ENCODE measurements around the gene CDC42SE2.
"Not testable (repeated sequence)": the region's sequence is repeated elsewhere in the genome, so short reads cannot be mapped to it uniquely, and the experiment has no call there.

CDC42SE2 gene

DNA sequence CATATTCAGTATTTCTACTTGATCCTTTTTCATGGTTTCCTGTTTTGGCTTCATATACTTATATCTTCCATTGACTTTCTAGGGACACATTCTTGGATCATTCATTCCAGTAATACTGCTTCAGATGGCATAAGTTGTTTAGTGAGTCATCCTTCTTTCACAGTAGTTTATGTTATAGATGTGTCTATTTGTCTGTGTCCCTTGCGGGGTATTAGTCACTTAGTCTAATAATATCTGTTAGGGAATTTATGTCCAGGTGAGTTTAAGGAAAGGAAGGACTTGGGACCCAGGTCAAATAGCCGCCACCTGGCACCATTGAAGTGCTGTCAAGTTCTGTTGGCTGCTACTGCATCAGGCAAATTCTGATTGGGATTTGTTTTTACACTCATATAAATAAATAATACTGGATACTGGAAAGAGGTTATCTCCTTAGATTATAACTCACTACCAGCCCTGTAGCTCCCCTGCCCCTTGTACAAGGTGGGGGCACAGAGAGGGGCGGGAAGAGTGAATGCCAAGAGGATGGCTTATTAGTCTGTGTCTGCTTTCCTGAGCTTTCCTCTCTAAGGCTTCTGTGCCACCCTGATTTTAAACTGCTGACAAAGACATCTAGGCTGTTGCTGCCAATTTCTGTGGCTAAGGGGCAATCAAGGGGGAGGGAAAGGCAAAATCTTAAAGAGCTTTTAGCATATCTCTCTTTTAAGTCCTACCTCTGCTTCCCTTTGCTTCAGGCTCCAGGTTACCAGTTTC, 64.9 kb downstream of the CDC42SE2 start:
- DNase-seq, result no peak

DNA sequence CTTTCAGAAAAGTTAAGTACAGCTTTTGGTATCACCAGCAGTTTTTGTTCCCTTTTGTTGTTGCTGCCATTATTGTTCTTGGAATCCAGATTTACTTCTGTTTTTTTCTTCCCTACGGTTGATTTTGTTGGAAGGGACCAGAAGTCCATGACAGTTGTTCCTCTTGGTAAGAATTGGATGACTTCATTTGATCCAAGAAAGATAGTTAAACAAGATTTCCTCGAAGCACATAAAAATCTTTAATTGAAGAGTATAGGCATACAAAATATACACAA, 65.4 kb downstream of the CDC42SE2 start:
- no peak for DNase-seq

DNA sequence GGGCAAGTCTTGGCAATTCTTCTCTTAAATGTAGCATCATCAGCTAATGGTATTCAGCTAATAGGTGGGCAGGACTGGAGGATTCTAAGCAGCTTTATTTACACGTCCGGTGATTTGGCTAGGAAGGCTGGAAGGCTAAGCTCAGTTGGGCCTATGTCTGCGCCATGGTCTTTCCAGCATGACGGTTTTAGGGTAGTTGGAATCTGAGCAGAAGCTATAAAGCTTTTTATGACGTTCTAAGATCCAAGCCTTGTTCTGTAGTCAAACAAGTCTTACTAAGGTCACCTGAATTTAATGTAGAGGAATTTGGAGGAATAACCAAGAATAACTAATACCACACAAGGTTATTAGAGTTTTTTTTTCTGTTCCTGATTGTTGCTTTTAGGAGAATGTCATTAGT, 66.2 kb downstream of the CDC42SE2 start:
- no peak for DNase-seq

DNA sequence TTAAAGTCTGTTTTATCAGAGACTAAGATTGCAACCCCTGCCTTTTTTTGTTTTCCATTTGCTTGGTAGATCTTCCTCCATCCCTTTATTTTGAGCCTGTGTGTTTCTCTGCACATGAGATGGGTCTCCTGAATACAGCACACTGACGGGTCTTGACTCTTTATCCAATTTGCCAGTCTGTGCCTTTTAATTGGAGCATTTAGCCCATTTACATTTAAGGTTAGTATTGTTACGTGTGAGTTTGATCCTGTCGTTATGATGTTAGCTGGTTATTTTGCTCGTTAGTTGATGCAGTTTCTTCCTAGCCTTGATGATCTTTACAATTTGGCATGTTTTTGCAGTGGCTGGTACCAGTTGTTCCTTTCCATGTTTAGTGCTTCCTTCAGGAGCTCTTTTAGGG, 71.9 kb downstream of the CDC42SE2 start:
- DNase-seq, result not testable (repeated sequence)

DNA sequence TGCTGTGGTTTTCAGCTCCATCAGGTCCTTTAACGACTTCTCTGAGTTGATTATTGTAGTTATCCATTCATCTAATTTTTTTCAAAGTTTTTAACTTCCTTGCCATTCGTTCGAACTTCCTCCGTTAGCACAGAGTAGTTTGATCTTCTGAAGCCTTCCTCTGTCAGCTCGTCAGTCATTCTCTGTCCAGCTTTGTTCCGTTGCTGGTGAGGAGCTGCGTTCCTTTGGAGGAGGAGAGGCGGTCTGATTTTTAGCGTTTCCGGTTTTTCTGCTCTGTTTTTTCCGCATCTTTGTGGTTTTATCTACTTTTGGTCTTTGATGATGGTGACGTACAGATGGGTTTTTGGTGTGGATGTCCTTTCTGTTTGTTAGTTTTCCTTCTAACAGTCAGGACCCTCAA, 72.9 kb downstream of the CDC42SE2 start:
- not testable (repeated sequence) for DNase-seq

DNA sequence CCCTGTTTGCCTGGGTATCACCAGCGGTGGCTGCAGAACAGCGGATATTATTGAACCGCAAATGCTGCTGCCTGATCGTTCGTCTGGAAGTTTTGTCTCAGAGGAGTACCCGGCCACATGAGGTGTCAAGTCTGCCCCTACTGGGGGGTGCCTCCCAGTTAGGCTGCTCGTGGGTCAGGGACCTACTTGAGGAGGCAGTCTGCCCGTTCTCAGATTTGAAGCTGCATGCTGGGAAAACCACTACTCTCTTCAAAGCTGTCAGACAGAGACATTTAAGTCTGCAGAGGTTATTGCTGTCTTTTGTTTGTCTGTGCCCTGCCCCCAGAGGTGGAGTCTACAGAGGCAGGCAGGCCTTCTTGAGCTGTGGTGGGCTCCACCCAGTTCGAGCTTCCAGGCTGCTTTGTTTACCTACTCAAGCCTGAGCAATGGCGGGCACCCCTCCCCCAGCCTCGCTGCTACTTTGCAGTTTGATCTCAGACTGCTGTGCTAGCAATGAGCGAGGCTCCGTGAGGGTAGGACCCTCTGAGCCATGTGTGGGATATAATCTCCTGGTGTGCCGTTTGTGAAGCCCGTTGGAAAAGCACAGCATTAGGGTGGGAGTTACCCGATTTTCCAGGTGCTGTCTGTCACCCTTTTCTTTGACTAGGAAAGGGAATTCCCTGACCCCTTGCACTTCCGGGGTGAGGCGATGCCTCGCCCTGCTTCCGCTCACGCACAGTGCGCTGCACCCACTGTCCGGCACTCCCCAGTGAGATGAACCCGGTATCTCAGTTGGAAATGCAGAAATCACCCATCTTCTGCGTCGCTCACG, 73.6 kb downstream of the CDC42SE2 start:
- DNase-seq, result peak in 1 of 2 donors; percentile 26

DNA sequence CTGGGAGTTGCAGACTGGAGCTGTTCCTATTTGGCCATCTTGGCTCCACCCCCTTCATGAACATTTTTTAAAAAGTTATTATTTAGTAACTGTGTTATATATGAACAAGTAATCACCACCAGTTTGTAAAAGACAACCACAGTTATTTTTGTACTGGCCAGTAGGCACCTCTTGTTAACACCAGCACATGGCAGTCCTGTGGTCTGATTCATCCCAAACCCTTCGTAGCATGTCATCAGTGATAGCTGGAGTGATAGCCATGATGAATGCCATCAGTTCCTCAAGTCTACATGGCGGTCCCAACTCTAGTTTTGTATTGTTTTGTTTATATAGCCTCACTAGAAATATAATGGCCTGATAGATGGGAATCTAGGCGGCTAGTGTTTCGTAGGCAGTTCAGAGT, 74.2 kb downstream of the CDC42SE2 start:
- DNase-seq, result no peak

DNA sequence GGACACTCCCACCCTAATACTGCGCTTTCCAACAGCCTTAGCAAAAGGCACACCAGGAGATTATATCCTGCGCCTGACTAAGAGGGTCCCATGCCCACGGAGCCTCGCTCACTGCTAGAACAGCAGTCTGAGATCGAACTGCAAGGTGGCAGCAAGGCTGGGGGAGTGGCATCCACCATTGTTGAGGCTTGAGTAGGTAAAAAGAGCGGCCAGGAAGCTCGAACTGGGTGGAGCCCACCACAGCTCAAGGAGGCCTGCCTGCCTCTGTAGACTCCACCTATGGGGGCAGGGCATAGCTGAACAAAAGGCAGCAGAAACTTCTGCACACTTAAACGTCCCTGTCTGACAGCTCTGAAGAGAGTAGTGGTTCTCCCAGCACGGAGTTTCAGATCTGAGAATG, 80.4 kb downstream of the CDC42SE2 start:
- not testable (repeated sequence) for DNase-seq

DNA sequence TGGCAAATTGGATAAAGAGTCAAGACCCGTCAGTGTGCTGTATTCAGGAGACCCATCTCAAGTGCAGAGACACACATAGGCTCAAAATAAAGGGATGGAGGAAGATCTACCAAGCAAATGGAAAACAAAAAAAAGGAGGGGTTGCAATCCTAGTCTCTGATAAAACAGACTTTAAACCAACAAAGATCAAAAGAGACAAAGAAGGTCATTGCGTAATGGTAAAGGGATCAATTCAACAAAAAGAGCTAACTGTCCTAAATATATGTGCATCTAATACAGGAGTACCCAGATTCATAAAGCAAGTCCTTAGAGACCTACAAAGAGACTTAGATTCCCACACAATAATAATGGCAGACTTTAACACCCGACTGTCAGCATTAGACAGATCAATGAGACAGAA, 82.4 kb downstream of the CDC42SE2 start:
- DNase-seq, result not testable (repeated sequence)

DNA sequence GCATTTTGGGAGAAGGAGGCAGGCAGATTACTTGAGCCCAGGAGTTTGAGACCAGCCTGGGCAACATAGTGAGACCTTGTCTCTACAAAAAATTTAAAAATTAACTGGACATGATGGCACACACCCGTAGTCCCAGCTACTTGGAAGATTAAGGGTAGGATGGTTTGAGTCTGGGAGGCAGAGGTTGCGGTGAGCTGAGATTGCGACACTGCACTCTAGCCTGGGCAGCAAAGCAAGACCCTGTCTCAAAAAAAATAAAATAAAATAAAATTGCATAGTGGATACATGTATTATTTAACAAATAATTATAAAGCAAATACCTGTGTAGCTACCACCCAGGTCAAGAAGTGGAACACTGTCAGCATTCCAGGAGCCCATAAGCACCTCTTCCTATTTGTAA, 90.1 kb downstream of the CDC42SE2 start:
- no peak for DNase-seq

DNA sequence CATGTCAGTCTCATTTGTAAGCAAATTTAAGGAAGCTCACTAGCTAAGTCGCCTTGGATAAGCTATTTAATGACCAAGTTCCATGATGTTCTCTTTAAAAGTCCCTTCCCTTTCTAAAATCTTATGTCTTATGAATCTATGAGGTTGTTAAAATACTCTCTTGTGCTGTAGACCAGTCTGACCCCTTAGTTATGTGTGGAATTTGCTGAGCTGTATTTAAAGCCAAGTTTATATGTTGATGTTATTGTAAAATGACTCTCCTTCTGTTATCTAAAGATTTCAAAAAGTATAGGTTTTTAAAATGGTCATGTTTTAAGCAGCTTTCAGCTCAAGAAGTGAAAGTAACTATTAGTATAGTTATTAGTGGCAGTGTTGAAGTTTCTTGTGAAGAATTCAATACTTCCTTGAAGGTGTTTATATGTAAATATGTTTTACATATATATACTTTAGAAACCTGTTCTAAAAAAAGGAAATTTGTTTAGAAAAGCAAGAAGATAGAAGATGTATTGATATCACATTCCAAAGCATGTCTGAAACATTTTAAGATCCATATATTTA, 92.2 kb downstream of the CDC42SE2 start:
- no peak for DNase-seq

DNA sequence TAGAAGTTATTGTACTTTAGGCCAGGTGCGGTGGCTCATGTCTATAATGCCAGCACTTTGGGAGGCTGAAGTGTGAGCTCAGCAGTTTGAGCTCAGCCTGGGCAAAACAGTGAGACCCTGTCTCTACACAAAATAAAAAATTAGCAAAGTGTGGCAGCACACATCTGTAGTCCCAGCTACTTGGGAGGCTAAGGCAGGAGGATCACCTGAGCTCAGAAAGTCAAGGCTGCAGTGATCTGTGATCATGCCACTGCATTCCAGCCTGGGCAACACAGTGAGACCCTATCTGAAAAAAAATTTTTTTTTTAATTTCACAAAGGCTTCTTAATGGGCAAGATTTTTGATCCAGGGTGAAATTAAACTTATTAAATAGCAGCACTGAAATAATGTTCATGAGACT, 92.8 kb downstream of the CDC42SE2 start:
- DNase-seq, result no peak

DNA sequence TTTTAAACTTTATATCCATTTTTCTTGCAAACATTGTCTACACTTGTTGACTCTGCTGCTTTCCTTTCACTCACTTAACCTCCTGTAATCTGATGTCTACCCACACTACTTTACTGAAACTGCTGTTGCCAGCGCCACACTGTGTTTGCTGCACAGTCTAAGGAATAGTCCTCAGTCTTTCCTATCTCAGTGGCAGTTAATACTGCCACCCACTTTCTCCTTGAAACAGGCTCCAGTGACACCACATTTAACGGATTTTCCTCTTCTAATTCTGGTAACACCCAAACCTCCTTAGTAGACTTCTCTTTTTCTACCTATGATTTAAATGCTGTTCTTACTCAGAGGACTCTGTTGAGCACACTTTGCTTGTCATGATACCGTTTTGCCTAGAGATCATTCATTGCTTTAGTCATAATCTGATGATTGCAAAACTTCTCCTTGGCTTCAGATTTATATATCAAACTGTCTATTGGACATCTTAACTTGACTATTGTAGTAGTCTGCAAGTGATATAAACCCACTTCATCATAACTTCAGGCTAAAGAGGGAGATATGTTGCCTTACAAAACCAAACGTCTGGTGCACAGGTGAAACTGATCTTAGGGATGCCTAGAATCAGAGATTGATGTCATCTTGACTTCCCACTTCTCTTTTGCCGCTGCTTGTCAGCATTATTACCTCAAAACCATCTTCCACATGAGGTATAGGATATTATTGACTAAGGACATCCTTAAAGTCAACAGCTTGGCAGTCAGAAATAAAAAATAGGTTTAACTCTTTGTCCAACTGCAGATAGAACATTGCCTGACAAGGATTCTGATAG, 94.1 kb downstream of the CDC42SE2 start:
- peak in 1 of 2 donors; percentile 39 for DNase-seq

DNA sequence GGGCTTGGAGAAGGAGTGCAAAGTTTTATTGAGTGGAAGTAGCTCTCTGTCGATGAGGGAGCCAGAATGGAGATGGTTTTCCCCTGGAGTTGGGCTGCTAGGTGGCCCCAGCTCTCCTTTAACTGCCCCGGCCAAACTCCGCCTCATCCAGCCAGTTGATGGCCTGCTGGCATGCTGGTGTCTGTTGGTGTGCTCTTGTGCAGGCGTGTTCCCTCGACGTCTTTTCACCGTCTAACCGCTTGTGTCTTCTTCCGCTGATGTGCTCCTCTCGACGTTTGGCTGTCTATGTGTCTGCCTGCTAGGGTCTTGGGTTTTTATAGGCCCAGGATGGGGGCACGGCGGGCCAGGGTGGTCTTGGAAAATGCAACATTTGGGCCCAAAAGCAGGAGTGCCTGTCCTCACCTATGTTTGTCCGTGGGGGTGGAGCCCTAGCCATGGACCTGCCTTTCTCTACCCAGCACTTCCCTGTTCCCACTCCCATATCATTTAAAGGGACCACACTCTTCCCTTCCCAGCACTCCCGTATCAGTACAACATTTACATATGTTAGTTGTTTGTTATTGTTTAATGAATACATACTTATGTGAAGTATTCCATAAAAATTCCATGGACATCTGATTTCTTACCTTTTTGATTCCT, 97.9 kb downstream of the CDC42SE2 start:
- DNase-seq, result no peak

DNA sequence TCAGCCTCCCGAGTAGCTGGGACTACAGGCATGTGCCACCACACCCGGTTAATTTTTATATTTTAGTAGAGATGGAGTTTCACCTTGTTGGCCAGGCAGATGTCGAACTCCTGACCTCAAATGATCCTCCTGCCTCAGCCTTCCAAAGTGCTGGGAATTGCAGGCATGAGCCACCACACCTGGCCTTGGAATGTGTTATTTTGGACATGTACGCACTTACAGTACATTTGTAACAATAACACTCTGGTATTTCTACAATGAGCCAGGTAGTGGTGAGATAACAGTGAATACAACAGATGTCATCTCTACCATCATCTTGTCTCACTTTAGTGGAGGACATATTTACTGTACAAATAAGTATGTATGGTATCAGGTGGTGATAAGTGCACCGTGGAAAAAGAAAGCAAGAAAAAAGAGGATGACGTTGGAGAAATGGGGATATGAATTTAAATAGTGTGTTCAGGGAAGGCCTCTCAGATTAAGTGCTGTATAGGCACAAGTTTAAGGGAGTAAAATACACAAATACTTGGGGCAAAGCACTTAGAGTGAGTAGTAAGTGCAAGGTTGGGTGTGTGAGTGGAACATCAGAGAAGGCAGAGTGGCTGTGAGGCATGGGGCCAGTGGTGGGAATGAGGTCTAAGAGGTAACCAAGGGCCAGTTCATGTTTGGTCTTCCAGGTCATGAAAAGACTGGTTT, 100.1 kb downstream of the CDC42SE2 start:
- DNase-seq, result no peak

DNA sequence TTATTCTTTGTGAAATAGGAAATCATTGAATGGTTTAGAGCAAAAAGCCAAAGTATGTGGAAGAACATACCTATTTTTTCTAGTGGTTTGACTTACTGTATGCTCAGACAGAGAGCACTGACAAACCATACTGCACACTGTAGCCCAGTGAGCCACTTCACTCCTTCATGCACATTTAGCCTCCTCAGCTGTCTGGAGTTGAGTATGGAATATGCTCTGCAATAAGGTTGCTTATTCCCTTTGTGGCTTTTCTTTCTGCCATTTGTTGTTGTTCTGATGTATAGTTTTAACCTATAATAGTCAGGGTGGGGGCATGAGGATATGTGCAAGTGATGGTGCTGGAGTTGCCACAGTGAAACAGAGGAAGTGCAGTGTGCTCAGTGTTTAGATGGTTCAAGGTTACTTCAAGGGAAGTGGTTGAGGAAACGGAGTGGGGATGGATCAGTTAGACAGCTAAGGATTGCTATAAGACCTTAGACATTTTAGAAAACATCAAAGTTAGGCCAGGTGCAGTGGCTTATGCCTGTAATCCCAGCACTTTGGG, 100.7 kb downstream of the CDC42SE2 start:
- DNase-seq, result no peak

DNA sequence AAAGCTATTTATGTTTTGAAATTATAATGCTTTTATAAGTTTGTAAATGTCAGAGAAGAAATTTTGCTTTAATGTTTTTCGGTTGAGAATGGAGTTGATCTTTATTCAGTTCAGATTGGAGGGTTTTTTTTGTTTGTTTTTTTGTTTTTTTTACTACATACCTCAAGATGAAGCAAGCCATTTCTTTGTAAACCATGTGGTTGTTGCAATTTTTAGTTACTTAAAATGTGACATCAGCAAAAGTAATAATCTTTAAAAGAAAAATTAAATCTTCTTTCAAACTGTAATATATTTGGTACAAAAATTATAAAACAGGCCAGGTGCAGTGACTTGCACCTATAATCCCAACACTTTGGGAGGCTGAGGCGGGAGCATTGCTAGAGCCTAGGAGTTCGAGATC, 102.6 kb downstream of the CDC42SE2 start:
- no peak for DNase-seq

DNA sequence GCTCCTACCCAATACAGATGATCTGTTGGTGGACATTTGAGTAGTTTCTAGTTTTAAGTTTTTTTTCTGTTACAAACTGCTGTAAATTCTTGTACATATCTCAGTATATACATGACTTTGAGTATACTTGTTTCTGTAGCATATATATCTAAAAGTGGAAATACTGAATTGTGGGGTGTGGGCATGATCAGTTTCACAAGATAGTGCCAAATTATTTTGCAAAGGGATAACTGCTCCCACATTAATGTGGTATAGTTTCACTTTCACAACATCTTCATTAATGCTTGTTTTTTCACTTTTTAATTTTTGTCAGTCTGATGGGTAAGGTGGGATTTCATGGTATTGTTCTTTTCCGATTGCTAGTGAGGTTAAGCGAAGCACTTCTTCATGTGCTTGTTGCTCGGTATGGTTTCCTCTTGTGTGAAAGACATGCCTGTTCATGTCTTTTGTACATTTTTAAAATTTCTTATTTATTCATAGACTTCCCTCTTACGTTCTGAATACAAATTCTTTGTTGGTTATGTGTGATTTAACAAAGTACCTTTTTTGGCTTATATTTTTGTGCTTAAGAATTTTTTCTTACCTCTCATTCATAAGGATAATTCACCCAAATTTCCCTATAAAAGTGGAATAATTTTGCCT, 103.5 kb downstream of the CDC42SE2 start:
- DNase-seq, result no peak

DNA sequence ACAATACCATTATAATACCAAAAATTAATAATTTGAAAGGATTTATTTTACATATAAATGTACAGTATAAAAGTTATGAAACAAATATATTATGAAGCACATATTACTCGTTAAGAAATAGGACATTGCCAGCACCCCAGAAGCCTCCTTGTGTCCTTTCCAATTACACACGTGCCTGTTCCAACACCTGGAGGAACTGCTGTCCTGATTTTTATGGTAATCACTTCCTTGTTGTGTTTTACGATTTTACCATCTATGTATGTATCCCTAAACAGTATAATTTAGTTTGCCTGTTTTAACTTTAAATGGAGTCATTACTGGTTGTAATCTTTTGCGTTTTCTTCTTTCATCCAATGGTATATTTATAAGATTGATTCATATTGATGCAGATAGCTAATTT, 105.0 kb downstream of the CDC42SE2 start:
- no peak for DNase-seq

DNA sequence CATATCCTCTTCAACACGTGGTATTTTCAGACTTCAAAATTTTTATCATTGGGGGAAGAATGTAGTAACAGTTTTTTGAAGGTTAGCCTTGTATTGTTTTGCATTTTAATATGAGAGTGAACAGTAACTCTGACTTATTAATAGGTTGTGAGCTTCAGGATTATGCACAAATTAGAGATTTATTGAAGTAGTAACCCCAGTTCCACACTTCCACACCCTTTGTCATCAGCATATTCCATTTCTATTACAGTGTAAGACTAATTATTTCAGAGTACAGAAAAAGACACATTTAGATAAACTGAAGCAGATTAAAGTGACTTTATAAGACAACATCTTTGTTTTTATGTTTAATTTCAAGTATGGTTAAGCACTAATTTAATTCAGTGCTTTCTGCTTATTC, 105.7 kb downstream of the CDC42SE2 start:
- no peak for DNase-seq

DNA sequence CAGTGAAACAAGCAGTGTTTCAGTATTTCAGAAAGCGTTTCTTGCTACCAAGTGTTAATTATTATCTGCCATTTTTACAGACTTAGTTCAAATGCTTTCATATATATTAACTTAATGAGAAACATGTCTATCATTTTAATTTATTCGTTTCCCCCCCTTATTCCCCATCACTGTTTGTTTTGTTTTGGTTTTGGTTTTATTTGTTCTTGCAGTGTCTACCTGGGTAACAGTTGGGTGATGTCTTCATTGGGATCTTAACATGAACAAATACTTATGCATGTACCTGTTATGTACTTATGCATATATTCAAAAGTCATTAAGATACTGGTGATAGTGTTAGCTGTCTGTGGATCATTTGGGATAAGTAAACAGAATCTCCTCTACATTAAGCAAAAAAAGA, 108.0 kb downstream of the CDC42SE2 start:
- no peak for DNase-seq
